ENCODE results near the gene ERC2.

The ERC2 gene

GRCh38 chr3:55774856-55775255 lies 693.4 kb downstream of the ERC2 start:
- Histone ChIP-seq H3K36me3 (ENCODE audit: control insufficient read depth, low read depth, low read length) (no peaks in the 10 kb centered on the region), H3K9ac (ENCODE audit: low read length) (no peak overlapping the region), H3K4me1 (ENCODE audit: control insufficient read depth, low read depth, low read length) (peaks cover 6% of the 10 kb centered on the region), H3K9me3 (ENCODE audit: control insufficient read depth, low read depth, low read length) (no peaks in the 10 kb centered on the region), H3K4me3 (ENCODE audit: low read length) (no peak overlapping the region), H3K27me3 (ENCODE audit: control insufficient read depth, insufficient read depth, low read length) (no peaks in the 10 kb centered on the region), H3K27ac (ENCODE audit: low read length) (no peak overlapping the region)

GRCh38 chr3:55771503-55771902 lies 696.8 kb downstream of the ERC2 start:
- H3K27ac ChIP-seq (ENCODE audit: low read length), result no peak overlapping the region
- no peaks in the 10 kb centered on the region for H3K27me3 ChIP-seq (ENCODE audit: control insufficient read depth, insufficient read depth, low read length)
- H3K4me1 ChIP-seq (ENCODE audit: control insufficient read depth, low read depth, low read length), result peaks cover 6% of the 10 kb centered on the region

GRCh38 chr3:55770077-55770476 lies 698.2 kb downstream of the ERC2 start:
- H3K4me1 ChIP-seq (ENCODE audit: control insufficient read depth, low read depth, low read length), result no peaks in the 10 kb centered on the region
- no peaks in the 10 kb centered on the region for H3K9me3 ChIP-seq (ENCODE audit: control insufficient read depth, low read depth, low read length)
- no peaks in the 10 kb centered on the region for H3K27me3 ChIP-seq (ENCODE audit: control insufficient read depth, insufficient read depth, low read length)
- no peak overlapping the region for H3K27ac ChIP-seq (ENCODE audit: low read length)
- no peak overlapping the region for H3K9ac ChIP-seq (ENCODE audit: low read length)
- H3K4me3 ChIP-seq (ENCODE audit: low read length), result no peak overlapping the region
- no peaks in the 10 kb centered on the region for H3K36me3 ChIP-seq (ENCODE audit: control insufficient read depth, low read depth, low read length)

More at GRCh38 chr3:55771503-55771902, 696.8 kb downstream of the ERC2 start:
- Histone ChIP-seq H3K9ac (ENCODE audit: low read length) (no peak overlapping the region), H3K9me3 (ENCODE audit: control insufficient read depth, low read depth, low read length) (no peaks in the 10 kb centered on the region), H3K4me3 (ENCODE audit: low read length) (no peak overlapping the region), H3K36me3 (ENCODE audit: control insufficient read depth, low read depth, low read length) (no peaks in the 10 kb centered on the region)

- no peak overlapping the region for H3K9ac ChIP-seq (ENCODE audit: low read length)
- no peak overlapping the region for H3K27ac ChIP-seq (ENCODE audit: low read length)
- no peaks in the 10 kb centered on the region for H3K4me1 ChIP-seq (ENCODE audit: control insufficient read depth, low read depth, low read length)
- H3K27me3 ChIP-seq (ENCODE audit: control insufficient read depth, insufficient read depth, low read length), result no peaks in the 10 kb centered on the region
- no peak overlapping the region for H3K4me3 ChIP-seq (ENCODE audit: low read length)
- no peaks in the 10 kb centered on the region for H3K9me3 ChIP-seq (ENCODE audit: control insufficient read depth, low read depth, low read length)
- no peaks in the 10 kb centered on the region for H3K36me3 ChIP-seq (ENCODE audit: control insufficient read depth, low read depth, low read length)
Measured at GRCh38 chr3:55766753-55767152, 701.5 kb downstream of the ERC2 start.

GRCh38 chr3:55765906-55766701 lies 702.2 kb downstream of the ERC2 start:
- no peaks in the 10 kb centered on the region for H3K36me3 ChIP-seq (ENCODE audit: control insufficient read depth, low read depth, low read length)
- no peak overlapping the region for H3K27ac ChIP-seq (ENCODE audit: low read length)
- no peak overlapping the region for H3K4me3 ChIP-seq (ENCODE audit: low read length)
- no peak overlapping the region for H3K9ac ChIP-seq (ENCODE audit: low read length)
- no peaks in the 10 kb centered on the region for H3K9me3 ChIP-seq (ENCODE audit: control insufficient read depth, low read depth, low read length)
- H3K27me3 ChIP-seq (ENCODE audit: control insufficient read depth, insufficient read depth, low read length), result no peaks in the 10 kb centered on the region
- H3K4me1 ChIP-seq (ENCODE audit: control insufficient read depth, low read depth, low read length), result no peaks in the 10 kb centered on the region

GRCh38 chr3:55765398-55765797 lies 702.9 kb downstream of the ERC2 start:
- no peaks in the 10 kb centered on the region for H3K27me3 ChIP-seq (ENCODE audit: control insufficient read depth, insufficient read depth, low read length)
- H3K9me3 ChIP-seq (ENCODE audit: control insufficient read depth, low read depth, low read length), result no peaks in the 10 kb centered on the region
- no peaks in the 10 kb centered on the region for H3K36me3 ChIP-seq (ENCODE audit: control insufficient read depth, low read depth, low read length)
- H3K4me3 ChIP-seq (ENCODE audit: low read length), result no peak overlapping the region
- no peak overlapping the region for H3K27ac ChIP-seq (ENCODE audit: low read length)
- no peaks in the 10 kb centered on the region for H3K4me1 ChIP-seq (ENCODE audit: control insufficient read depth, low read depth, low read length)
- H3K9ac ChIP-seq (ENCODE audit: low read length), result no peak overlapping the region

- no peaks in the 10 kb centered on the region for H3K9me3 ChIP-seq (ENCODE audit: control insufficient read depth, low read depth, low read length)
- peaks cover 23% of the 10 kb centered on the region for H3K4me1 ChIP-seq (ENCODE audit: control insufficient read depth, low read depth, low read length)
- no peak overlapping the region for H3K4me3 ChIP-seq (ENCODE audit: low read length)
- H3K9ac ChIP-seq (ENCODE audit: low read length), result no peak overlapping the region
- H3K27ac ChIP-seq (ENCODE audit: low read length), result no peak overlapping the region
- H3K27me3 ChIP-seq (ENCODE audit: control insufficient read depth, insufficient read depth, low read length), result no peaks in the 10 kb centered on the region
- H3K36me3 ChIP-seq (ENCODE audit: control insufficient read depth, low read depth, low read length), result no peaks in the 10 kb centered on the region
Measured at GRCh38 chr3:55756976-55757375, 711.3 kb downstream of the ERC2 start.

GRCh38 chr3:55755516-55756205 lies 712.6 kb downstream of the ERC2 start:
- Histone ChIP-seq H3K27ac (ENCODE audit: low read length) (no peak overlapping the region), H3K4me1 (ENCODE audit: control insufficient read depth, low read depth, low read length) (peaks cover 23% of the 10 kb centered on the region), H3K27me3 (ENCODE audit: control insufficient read depth, insufficient read depth, low read length) (no peaks in the 10 kb centered on the region), H3K9ac (ENCODE audit: low read length) (no peak overlapping the region), H3K4me3 (ENCODE audit: low read length) (no peak overlapping the region), H3K9me3 (ENCODE audit: control insufficient read depth, low read depth, low read length) (no peaks in the 10 kb centered on the region), H3K36me3 (ENCODE audit: control insufficient read depth, low read depth, low read length) (no peaks in the 10 kb centered on the region)

GRCh38 chr3:55752911-55753310 lies 715.4 kb downstream of the ERC2 start:
- H3K27me3 ChIP-seq (ENCODE audit: control insufficient read depth, insufficient read depth, low read length), result no peaks in the 10 kb centered on the region
- H3K27ac ChIP-seq (ENCODE audit: low read length), result no peak overlapping the region
- peaks cover 23% of the 10 kb centered on the region for H3K4me1 ChIP-seq (ENCODE audit: control insufficient read depth, low read depth, low read length)
- H3K9me3 ChIP-seq (ENCODE audit: control insufficient read depth, low read depth, low read length), result no peaks in the 10 kb centered on the region
- no peaks in the 10 kb centered on the region for H3K36me3 ChIP-seq (ENCODE audit: control insufficient read depth, low read depth, low read length)
- no peak overlapping the region for H3K9ac ChIP-seq (ENCODE audit: low read length)
- H3K4me3 ChIP-seq (ENCODE audit: low read length), result no peak overlapping the region

GRCh38 chr3:55751730-55752129 lies 716.5 kb downstream of the ERC2 start:
- H3K9ac ChIP-seq (ENCODE audit: low read length), result no peak overlapping the region
- H3K4me3 ChIP-seq (ENCODE audit: low read length), result no peak overlapping the region
- peaks cover 19% of the 10 kb centered on the region for H3K4me1 ChIP-seq (ENCODE audit: control insufficient read depth, low read depth, low read length)
- H3K9me3 ChIP-seq (ENCODE audit: control insufficient read depth, low read depth, low read length), result no peaks in the 10 kb centered on the region
- H3K27ac ChIP-seq (ENCODE audit: low read length), result no peak overlapping the region
- no peaks in the 10 kb centered on the region for H3K36me3 ChIP-seq (ENCODE audit: control insufficient read depth, low read depth, low read length)
- H3K27me3 ChIP-seq (ENCODE audit: control insufficient read depth, insufficient read depth, low read length), result no peaks in the 10 kb centered on the region

- Histone ChIP-seq H3K9ac (ENCODE audit: low read length) (no peak overlapping the region), H3K27ac (ENCODE audit: low read length) (no peak overlapping the region), H3K27me3 (ENCODE audit: control insufficient read depth, insufficient read depth, low read length) (no peaks in the 10 kb centered on the region), H3K4me3 (ENCODE audit: low read length) (no peak overlapping the region), H3K4me1 (ENCODE audit: control insufficient read depth, low read depth, low read length) (peaks cover 7% of the 10 kb centered on the region), H3K9me3 (ENCODE audit: control insufficient read depth, low read depth, low read length) (no peaks in the 10 kb centered on the region), H3K36me3 (ENCODE audit: control insufficient read depth, low read depth, low read length) (no peaks in the 10 kb centered on the region)
Measured at GRCh38 chr3:55750525-55750924, 717.7 kb downstream of the ERC2 start.

- Histone ChIP-seq H3K27me3 (ENCODE audit: control insufficient read depth, insufficient read depth, low read length) (no peaks in the 10 kb centered on the region), H3K4me1 (ENCODE audit: control insufficient read depth, low read depth, low read length) (no peaks in the 10 kb centered on the region), H3K36me3 (ENCODE audit: control insufficient read depth, low read depth, low read length) (no peaks in the 10 kb centered on the region), H3K27ac (ENCODE audit: low read length) (no peak overlapping the region), H3K9me3 (ENCODE audit: control insufficient read depth, low read depth, low read length) (no peaks in the 10 kb centered on the region), H3K9ac (ENCODE audit: low read length) (no peak overlapping the region), H3K4me3 (ENCODE audit: low read length) (no peak overlapping the region)
Measured at GRCh38 chr3:55749036-55749435, 719.2 kb downstream of the ERC2 start.

Data from iPS-18a (cell line).